ENCODE data around the gene ICE1.
"Not testable (repeated sequence)": the region's sequence is repeated elsewhere in the genome, so short reads cannot be mapped to it uniquely, and the experiment has no call there.

The ICE1 gene

GRCh38 chr5:5404381-5404780 is 18.1 kb upstream of the ICE1 start:
- peaks cover 13% of the 10 kb centered on the region; the same call in 1 of the 2 replicates for H3K9me3 ChIP-seq (ENCODE audit: insufficient read depth, low read length)
- no peak for DNase-seq (ENCODE audit: low read depth, low spot score)
- TF ChIP-seq YY1 (IDR thresholded peaks at IDR 0.05; ENCODE audit: insufficient read depth, insufficient read length) = no peak
- no peak for TF ChIP-seq ZNF274 (IDR thresholded peaks at IDR 0.05; ENCODE audit: low read depth, low read length)
- TF ChIP-seq SUZ12 (IDR thresholded peaks at IDR 0.05; ENCODE audit: extremely low read depth, insufficient read depth, insufficient read length) = no peak
- H3K27me3 ChIP-seq (ENCODE audit: insufficient read depth, insufficient read length) = no peaks in the 10 kb centered on the region
- H3K4me3 ChIP-seq (ENCODE audit: insufficient read length, low read depth) = no peak overlapping the region
- H3K36me3 ChIP-seq (ENCODE audit: insufficient read depth, insufficient read length, low read length) = no peaks in the 10 kb centered on the region
- H3K4me1 ChIP-seq (ENCODE audit: insufficient read depth, insufficient read length) = no peaks in the 10 kb centered on the region
- no peak overlapping the region for H3K9ac ChIP-seq (ENCODE audit: insufficient read length, low read depth)

DNA sequence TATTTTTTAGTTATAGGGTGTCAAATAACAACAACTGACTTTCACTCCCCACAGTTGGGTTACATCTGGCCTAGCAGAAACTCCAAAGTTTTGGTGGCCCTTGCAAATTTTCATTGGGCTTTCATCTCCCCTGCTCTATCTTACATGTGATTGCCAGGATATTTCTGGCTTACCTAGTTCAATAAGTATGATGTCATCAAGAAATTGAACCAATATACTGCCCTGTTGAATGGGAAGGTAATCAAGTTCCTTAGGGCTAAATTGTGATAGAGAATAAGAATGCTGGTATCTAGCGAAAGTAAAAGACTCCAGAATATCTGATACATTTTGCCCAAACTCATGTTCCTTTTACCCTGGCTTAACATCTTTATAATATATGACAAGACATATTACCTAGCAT is 17.0 kb upstream of the ICE1 start:
- H3K9ac ChIP-seq (ENCODE audit: insufficient read length, low read depth) = no peak overlapping the region
- no peaks in the 10 kb centered on the region for H3K36me3 ChIP-seq (ENCODE audit: insufficient read depth, insufficient read length, low read length)
- no peak for DNase-seq (ENCODE audit: low read depth, low spot score)
- no peaks in the 10 kb centered on the region for H3K27me3 ChIP-seq (ENCODE audit: insufficient read depth, insufficient read length)
- H3K9me3 ChIP-seq (ENCODE audit: insufficient read depth, low read length) = peaks cover 16% of the 10 kb centered on the region; the same call in 1 of the 2 replicates
- TF ChIP-seq YY1 (IDR thresholded peaks at IDR 0.05; ENCODE audit: insufficient read depth, insufficient read length) (no peak), SUZ12 (IDR thresholded peaks at IDR 0.05; ENCODE audit: extremely low read depth, insufficient read depth, insufficient read length) (no peak), ZNF274 (IDR thresholded peaks at IDR 0.05; ENCODE audit: low read depth, low read length) (no peak)
- H3K4me3 ChIP-seq (ENCODE audit: insufficient read length, low read depth) = no peak overlapping the region
- H3K4me1 ChIP-seq (ENCODE audit: insufficient read depth, insufficient read length) = no peaks in the 10 kb centered on the region

DNA sequence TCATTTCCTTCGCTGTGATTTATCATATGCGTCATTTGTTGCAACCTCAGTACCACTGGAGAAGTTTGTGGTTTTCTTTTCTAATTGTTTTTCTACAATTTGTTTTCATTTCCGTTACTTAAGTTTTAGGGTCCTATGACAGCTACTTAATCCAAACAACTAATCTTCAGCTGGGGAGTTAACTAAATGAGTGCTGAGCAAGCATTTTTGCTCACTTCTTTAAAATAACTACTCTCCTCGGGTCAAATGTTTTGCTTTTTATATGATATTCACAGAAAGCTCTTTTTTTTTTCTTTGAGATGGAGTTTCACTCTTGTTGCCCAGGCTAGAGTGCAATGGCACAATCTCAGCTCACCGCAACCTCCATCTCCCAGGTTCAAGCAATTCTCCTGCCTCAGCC is 14.6 kb upstream of the ICE1 start:
- DNase-seq (ENCODE audit: low read depth, low spot score) = no peak
- Histone ChIP-seq H3K27me3 (ENCODE audit: insufficient read depth, insufficient read length) (no peaks in the 10 kb centered on the region), H3K36me3 (ENCODE audit: insufficient read depth, insufficient read length, low read length) (no peaks in the 10 kb centered on the region), H3K9ac (ENCODE audit: insufficient read length, low read depth) (no peak overlapping the region), H3K4me3 (ENCODE audit: insufficient read length, low read depth) (no peak overlapping the region), H3K4me1 (ENCODE audit: insufficient read depth, insufficient read length) (no peaks in the 10 kb centered on the region), H3K9me3 (ENCODE audit: insufficient read depth, low read length) (peaks cover 16% of the 10 kb centered on the region; the same call in 1 of the 2 replicates)
- no peak for TF ChIP-seq YY1 (IDR thresholded peaks at IDR 0.05; ENCODE audit: insufficient read depth, insufficient read length)
- no peak for TF ChIP-seq ZNF274 (IDR thresholded peaks at IDR 0.05; ENCODE audit: low read depth, low read length)
- no peak for TF ChIP-seq SUZ12 (IDR thresholded peaks at IDR 0.05; ENCODE audit: extremely low read depth, insufficient read depth, insufficient read length)

DNA sequence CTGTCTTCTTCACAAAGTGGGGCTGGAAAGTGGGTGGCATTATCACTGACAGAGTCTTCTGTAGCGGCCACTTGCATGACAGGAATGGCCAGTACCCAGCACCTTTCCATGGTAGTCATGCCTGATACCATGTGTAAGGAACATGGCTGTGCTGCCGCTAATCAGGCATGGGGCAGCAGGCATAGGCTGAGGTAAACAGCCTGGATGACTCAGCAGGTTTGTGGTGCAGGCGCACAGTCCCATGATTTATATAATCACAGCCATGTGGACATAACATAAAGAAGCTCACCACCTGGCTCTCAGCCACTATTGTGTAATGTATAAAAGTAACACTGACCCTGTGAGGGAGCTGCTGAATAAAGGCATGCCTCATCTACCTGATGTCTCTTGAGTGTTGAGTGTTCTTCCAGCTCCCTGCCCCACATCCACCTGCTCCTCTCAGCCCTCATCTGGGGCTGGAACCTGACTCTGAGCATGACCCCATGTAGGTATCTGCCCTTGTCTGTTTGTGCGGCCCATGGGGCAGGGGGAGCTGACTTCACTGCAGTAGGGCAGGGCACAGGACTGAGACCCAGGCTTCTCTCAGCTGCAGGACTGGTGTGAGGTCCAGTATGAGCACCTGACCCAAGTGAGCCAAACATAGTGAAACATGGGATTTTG is 13.2 kb upstream of the ICE1 start:
- H3K36me3 ChIP-seq (ENCODE audit: insufficient read depth, insufficient read length, low read length) = no peaks in the 10 kb centered on the region
- TF ChIP-seq SUZ12 (IDR thresholded peaks at IDR 0.05; ENCODE audit: extremely low read depth, insufficient read depth, insufficient read length) (no peak), YY1 (IDR thresholded peaks at IDR 0.05; ENCODE audit: insufficient read depth, insufficient read length) (no peak), ZNF274 (IDR thresholded peaks at IDR 0.05; ENCODE audit: low read depth, low read length) (no peak)
- DNase-seq (ENCODE audit: low read depth, low spot score) = no peak
- H3K4me1 ChIP-seq (ENCODE audit: insufficient read depth, insufficient read length) = no peaks in the 10 kb centered on the region
- H3K9ac ChIP-seq (ENCODE audit: insufficient read length, low read depth) = no peak overlapping the region
- peaks cover 16% of the 10 kb centered on the region; the same call in 1 of the 2 replicates for H3K9me3 ChIP-seq (ENCODE audit: insufficient read depth, low read length)
- H3K4me3 ChIP-seq (ENCODE audit: insufficient read length, low read depth) = no peak overlapping the region
- no peaks in the 10 kb centered on the region for H3K27me3 ChIP-seq (ENCODE audit: insufficient read depth, insufficient read length)

GRCh38 chr5:5413856-5414255 is 8.6 kb upstream of the ICE1 start:
- H3K9me3 ChIP-seq (ENCODE audit: insufficient read depth, low read length) = peaks cover 12% of the 10 kb centered on the region; the same call in 1 of the 2 replicates
- not testable (repeated sequence) for H3K36me3 ChIP-seq (ENCODE audit: insufficient read depth, insufficient read length, low read length); H3K4me3 ChIP-seq (ENCODE audit: insufficient read length, low read depth); H3K4me1 ChIP-seq (ENCODE audit: insufficient read depth, insufficient read length); DNase-seq (ENCODE audit: low read depth, low spot score); H3K9ac ChIP-seq (ENCODE audit: insufficient read length, low read depth); H3K27me3 ChIP-seq (ENCODE audit: insufficient read depth, insufficient read length)

GRCh38 chr5:5414999-5415398 is 7.5 kb upstream of the ICE1 start:
- no peak for DNase-seq (ENCODE audit: low read depth, low spot score)
- Histone ChIP-seq H3K4me3 (ENCODE audit: insufficient read length, low read depth) (no peak overlapping the region), H3K4me1 (ENCODE audit: insufficient read depth, insufficient read length) (no peaks in the 10 kb centered on the region), H3K9ac (ENCODE audit: insufficient read length, low read depth) (no peak overlapping the region), H3K36me3 (ENCODE audit: insufficient read depth, insufficient read length, low read length) (no peaks in the 10 kb centered on the region), H3K9me3 (ENCODE audit: insufficient read depth, low read length) (peaks cover under 1% of the 10 kb centered on the region; the same call in 1 of the 2 replicates), H3K27me3 (ENCODE audit: insufficient read depth, insufficient read length) (no peaks in the 10 kb centered on the region)
- TF ChIP-seq SUZ12 (IDR thresholded peaks at IDR 0.05; ENCODE audit: extremely low read depth, insufficient read depth, insufficient read length) (no peak), ZNF274 (IDR thresholded peaks at IDR 0.05; ENCODE audit: low read depth, low read length) (no peak), YY1 (IDR thresholded peaks at IDR 0.05; ENCODE audit: insufficient read depth, insufficient read length) (no peak)

DNA sequence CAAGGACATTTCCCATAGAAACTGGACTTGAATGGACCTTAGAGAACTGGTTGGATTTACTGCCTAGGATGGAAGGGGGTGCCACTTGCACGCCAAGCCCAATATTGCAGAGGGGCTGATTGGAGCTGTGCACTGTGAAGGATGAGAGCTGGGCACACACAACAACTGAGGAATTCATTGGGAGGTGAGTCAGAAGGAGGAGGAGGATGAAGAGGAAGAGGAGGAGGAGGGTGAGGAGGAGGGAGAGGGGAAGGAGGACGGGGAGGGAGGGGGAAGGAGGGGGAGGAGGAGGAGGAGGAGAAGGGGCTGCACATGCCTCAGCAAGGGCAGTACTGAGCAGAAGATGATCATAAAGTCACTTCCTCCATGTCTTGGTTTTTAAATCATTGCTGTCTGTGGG is 5.7 kb upstream of the ICE1 start:
- TF ChIP-seq SUZ12 (IDR thresholded peaks at IDR 0.05; ENCODE audit: extremely low read depth, insufficient read depth, insufficient read length) = no peak
- TF ChIP-seq ZNF274 (IDR thresholded peaks at IDR 0.05; ENCODE audit: low read depth, low read length) = no peak
- TF ChIP-seq YY1 (IDR thresholded peaks at IDR 0.05; ENCODE audit: insufficient read depth, insufficient read length) = no peak
- Histone ChIP-seq H3K9ac (ENCODE audit: insufficient read length, low read depth) (no peak overlapping the region), H3K36me3 (ENCODE audit: insufficient read depth, insufficient read length, low read length) (no peaks in the 10 kb centered on the region), H3K4me1 (ENCODE audit: insufficient read depth, insufficient read length) (no peaks in the 10 kb centered on the region), H3K27me3 (ENCODE audit: insufficient read depth, insufficient read length) (no peaks in the 10 kb centered on the region), H3K4me3 (ENCODE audit: insufficient read length, low read depth) (no peak overlapping the region), H3K9me3 (ENCODE audit: insufficient read depth, low read length) (no peaks in the 10 kb centered on the region)
- no peak for DNase-seq (ENCODE audit: low read depth, low spot score)
